Prostate gland (tissue), 2 donors: ENCODE measurements around the gene PPP4R4. TPM values are rescaled to one million over a fixed set of nuclear protein-coding genes. Genes with fewer than 3 reads are reported as not detected.

ENCODE experiments used
- DNase-seq: peaks from one replicate; pipeline ENCODE4 v3.0.0-alpha.2; 2019; ENCODE audit warnings: low spot score
- H3K27ac ChIP-seq, 2 donors: fragments of 200-600 bp; sonication (generic); 2 replicates each; pipeline ENCODE4 v1.5.1; 2017 to 2019
- H3K27me3 ChIP-seq: fragments of 200-600 bp; sonication (generic); replicated peaks from 2 replicates; pipeline ENCODE4 v1.5.1; 2019; ENCODE audit not compliant: insufficient read depth
- H3K36me3 ChIP-seq, 2 donors: fragments of 200-600 bp; sonication (generic); 1 replicate in 1 of 2; 2 replicates in 1 of 2; pipeline versions ENCODE4 v1.5.1 to v1.8.1; 2017 to 2019
- H3K4me1 ChIP-seq: fragments of 200-600 bp; sonication (generic); replicated peaks from 2 replicates; pipeline ENCODE4 v1.5.1; 2019
- H3K4me3 ChIP-seq, 2 donors: fragments of 200-600 bp; sonication (generic); 2 replicates each; pipeline ENCODE4 v1.5.1; 2017 to 2019
- H3K9me3 ChIP-seq: fragments of 200-600 bp; sonication (generic); 2 replicates; pipeline ENCODE4 v1.5.1; 2017
- CTCF ChIP-seq, 4 experiments: fragments of 200-600 bp in 2 of 4; fragments of 450-650 bp in 2 of 4; sonication (generic) in 2 of 4; IDR thresholded peaks; 1 replicate in 3 of 4; 2 replicates in 1 of 4; pipeline ENCODE4 v1.5.1; 2016 to 2019; ENCODE audit warnings: antibody characterized with exemption in 4 of 4, mild to moderate bottlenecking in 2 of 4, moderate library complexity in 2 of 4
- POLR2A ChIP-seq: fragments of 450-650 bp; IDR thresholded peaks from one replicate; pipeline ENCODE4 v1.6.1; 2016; ENCODE audit warnings: antibody characterized with exemption, mild to moderate bottlenecking
- POLR2AphosphoS5 ChIP-seq: sonication (generic); formaldehyde crosslinking; IDR thresholded peaks from one replicate; pipeline ENCODE4 v1.6.1; 2017; ENCODE audit warnings: antibody characterized with exemption
- WGBS: methylation state at CpG from one replicate; pipeline ENCODE4 v1.1.5; 2018; 5-methylcytosine and 5-hydroxymethylcytosine counted together
- intact Hi-C: fragments of 100-400 bp; cut with DNase I; formaldehyde crosslinking; loops from one replicate; pipeline ENCODE4 v1.14.2; 2022
- total RNA-seq, 2 donors: library from RNA; depleted of rRNA; stranded (reverse); fragments of >200 nt; gene quantifications; one replicate each; pipeline ENCODE4 v1.1.0, GENCODE V29; 2016

PPP4R4 gene
- total RNA-seq, 2 donors from 2014 or later = 0.32 to 9.5 TPM

- Histone ChIP-seq H3K4me3 (no peak overlapping the region), H3K4me1 (no peaks in the 10 kb centered on the region), H3K36me3 (no peaks in the 10 kb centered on the region), H3K27me3 (no peaks in the 10 kb centered on the region), H3K9me3 (no peaks in the 10 kb centered on the region), H3K27ac (no peak overlapping the region)
- intact Hi-C loops = no loop called here
- 83% methylated on average over 6 of the region's 6 CpGs for WGBS
- no peak for DNase-seq
- TF ChIP-seq CTCF (IDR thresholded peaks at IDR 0.05) = no peak
- no peak for TF ChIP-seq POLR2A
- TF ChIP-seq POLR2AphosphoS5 = no peak
These were observed 4.0 kb upstream of the PPP4R4 start for GRCh38 chr14:94170136-94170535.

- TF ChIP-seq POLR2AphosphoS5 (peak; percentile 18), CTCF (IDR thresholded peaks at IDR 0.05) (no peak)
- Histone ChIP-seq H3K4me1 (no peaks in the 10 kb centered on the region), H3K4me3 (no peak overlapping the region), H3K36me3 (no peaks in the 10 kb centered on the region), H3K9me3 (no peaks in the 10 kb centered on the region), H3K27ac (no peak overlapping the region), H3K27me3 (no peaks in the 10 kb centered on the region)
- 30% methylated on average over 3 of the region's 3 CpGs for WGBS
- no peak for DNase-seq
- intact Hi-C loops = no loop called here
These were observed 2.9 kb upstream of the PPP4R4 start for GRCh38 chr14:94171208-94171607.

- H3K27me3 ChIP-seq = no peaks in the 10 kb centered on the region
- no peaks in the 10 kb centered on the region for H3K9me3 ChIP-seq
- no peak for DNase-seq
- TF ChIP-seq POLR2AphosphoS5 = no peak
- TF ChIP-seq POLR2A = no peak
- TF ChIP-seq CTCF (IDR thresholded peaks at IDR 0.05) = no peak
- H3K27ac ChIP-seq = no peak overlapping the region
- H3K4me3 ChIP-seq = no peak overlapping the region
- 80% methylated on average over 5 of the region's 5 CpGs for WGBS
- intact Hi-C loops = no loop called here
- H3K4me1 ChIP-seq = no peaks in the 10 kb centered on the region
- H3K36me3 ChIP-seq = no peaks in the 10 kb centered on the region
These were observed 1.6 kb upstream of the PPP4R4 start for GRCh38 chr14:94172545-94172944.

GRCh38 chr14:94173471-94173884 lies 644 bp upstream of the PPP4R4 start:
- peak overlapping the region; percentile 45 to 55 for H3K4me3 ChIP-seq
- DNase-seq = peak; percentile 9
- peak overlapping the region; percentile 15 to 36 for H3K27ac ChIP-seq
- no peak for TF ChIP-seq CTCF (IDR thresholded peaks at IDR 0.05)
- peak; percentile 34 for TF ChIP-seq POLR2A
- no peak for TF ChIP-seq POLR2AphosphoS5
- H3K27me3 ChIP-seq = no peaks in the 10 kb centered on the region
- intact Hi-C loops = no loop called here
- H3K36me3 ChIP-seq = no peaks in the 10 kb centered on the region
- no peaks in the 10 kb centered on the region for H3K9me3 ChIP-seq
- H3K4me1 ChIP-seq = no peaks in the 10 kb centered on the region
- WGBS = 4% methylated on average over 20 of the region's 20 CpGs

GRCh38 chr14:94174604-94175010 lies 485 bp downstream of the PPP4R4 start:
- intact Hi-C loops = no loop called here
- Histone ChIP-seq H3K4me3 (peak overlapping the region; percentile 45 to 55), H3K27ac (peak overlapping the region in 1 of 2 donors; percentile 12), H3K36me3 (no peaks in the 10 kb centered on the region), H3K27me3 (no peaks in the 10 kb centered on the region), H3K4me1 (no peaks in the 10 kb centered on the region), H3K9me3 (no peaks in the 10 kb centered on the region)
- TF ChIP-seq CTCF (IDR thresholded peaks at IDR 0.05) (no peak), POLR2AphosphoS5 (no peak), POLR2A (no peak)
- under 1% methylated on average over 31 of the region's 39 CpGs for WGBS
- no peak for DNase-seq
